Endothelial cell of umbilical vein (primary cell): ENCODE measurements around the gene CTIF. TPM values are rescaled to one million over a fixed set of nuclear protein-coding genes. Genes with fewer than 3 reads are reported as not detected.

ENCODE experiments used
- BruUV-seq: library from RNA; stranded (reverse); fragments of 400-500 nt; replicated peaks from 2 replicates; lab custom pipeline; 2021; lab: Mats Ljungman, UMichigan
- CTCF ChIA-PET: fragments of 300-600, 350-600 bp; sonication (Branson Sonifier 250); formaldehyde crosslinking; loops from one replicate; lab custom pipeline; 2021; ENCODE audit warnings: antibody characterized with exemption, inconsistent platforms; lab: Charles Lee
- POLR2A ChIA-PET: fragments of 300-600, 350-600 bp; sonication (Branson Sonifier 250); formaldehyde crosslinking; loops from one replicate; lab custom pipeline; 2021; ENCODE audit warnings: antibody characterized with exemption, inconsistent platforms; lab: Charles Lee
- DNase-seq: peaks from one replicate; pipeline ENCODE4 v3.0.0-alpha.2; 2011; ENCODE audit warnings: low read depth, low spot score
- FAIRE-seq: peaks from 2 replicates; lab custom pipeline; 2011; peaks lifted over from hg19 to GRCh38; lab: Jason Lieb, UNC
- H2AFZ ChIP-seq: 2 replicates; pipeline ENCODE4 v1.6.0; 2012; ENCODE audit warnings: low read depth, low read length, control low read depth, inconsistent platforms
- H3K27ac ChIP-seq: 2 replicates; pipeline ENCODE4 v1.5.1; 2011; ENCODE audit warnings: low read depth, mild to moderate bottlenecking, control low read depth, low read length, moderate library complexity; ENCODE audit not compliant: insufficient read depth
- H3K27me3 ChIP-seq, 2 experiments: 2 replicates each; pipeline versions ENCODE4 v1.6.0 to v1.6.1; 2011; ENCODE audit warnings: low read length in 2 of 2, mixed read lengths in 1 of 2; ENCODE audit not compliant: control insufficient read depth in 2 of 2, insufficient read depth in 2 of 2
- H3K36me3 ChIP-seq, 2 experiments: 2 replicates in 1 of 2; 3 replicates in 1 of 2; pipeline ENCODE4 v1.5.1; 2011; ENCODE audit warnings: low read length in 2 of 2, mild to moderate bottlenecking in 1 of 2, moderate library complexity in 1 of 2; ENCODE audit not compliant: control insufficient read depth in 2 of 2, insufficient read depth in 2 of 2; ENCODE audit errors: extremely low read depth in 1 of 2
- H3K4me1 ChIP-seq: 3 replicates; pipeline ENCODE4 v1.5.1; 2011; ENCODE audit warnings: mild to moderate bottlenecking, low read length; ENCODE audit not compliant: control insufficient read depth, insufficient read depth; ENCODE audit errors: extremely low read depth
- H3K4me2 ChIP-seq: 2 replicates; pipeline ENCODE4 v1.6.1; 2011; ENCODE audit warnings: low read length, control low read depth, mixed read lengths; ENCODE audit not compliant: insufficient read depth
- H3K4me3 ChIP-seq, 3 experiments: fragments of 200-600 bp in 1 of 3; sonication (generic), shearing (Covaris generic) in 1 of 3; replicated peaks in 1 of 3; 2 replicates each; pipeline ENCODE4 v1.5.1; 2011 to 2016; ENCODE audit warnings: control low read depth in 3 of 3, low read length in 3 of 3, mild to moderate bottlenecking in 2 of 3, inconsistent platforms in 1 of 3, low read depth in 1 of 3, moderate library complexity in 1 of 3; ENCODE audit not compliant: insufficient read depth in 1 of 3
- H3K79me2 ChIP-seq: 2 replicates; pipeline ENCODE4 v1.6.0; 2012; ENCODE audit warnings: low read length, inconsistent platforms; ENCODE audit not compliant: control insufficient read depth, insufficient read depth
- H3K9ac ChIP-seq: replicated peaks from 2 replicates; pipeline ENCODE3; 2011; ENCODE audit warnings: low read length, control low read depth; ENCODE audit not compliant: insufficient read depth; ENCODE audit errors: extremely low read depth
- H3K9me1 ChIP-seq: replicated peaks from 3 replicates; pipeline ENCODE4 v1.6.0; 2011; ENCODE audit warnings: mild to moderate bottlenecking, low read length; ENCODE audit not compliant: control insufficient read depth, insufficient read depth; ENCODE audit errors: extremely low read depth
- H3K9me3 ChIP-seq: replicated peaks from 2 replicates; pipeline ENCODE4 v1.5.1; 2012; ENCODE audit warnings: low read length, inconsistent platforms; ENCODE audit not compliant: control insufficient read depth, insufficient read depth
- H4K20me1 ChIP-seq: replicated peaks from 2 replicates; pipeline ENCODE3; 2011; ENCODE audit warnings: mild to moderate bottlenecking, low read length; ENCODE audit not compliant: control insufficient read depth, insufficient read depth; ENCODE audit errors: extremely low read depth
- EZH2 ChIP-seq: IDR thresholded peaks from 2 replicates; pipeline ENCODE4 v1.6.1; 2012; ENCODE audit warnings: borderline replicate concordance, low read depth, mild to moderate bottlenecking, moderate library complexity, low read length, inconsistent platforms; ENCODE audit not compliant: severe bottlenecking
- FOS ChIP-seq: IDR thresholded peaks from 2 replicates; pipeline ENCODE4 v1.6.1; 2011; ENCODE audit warnings: mild to moderate bottlenecking, low read length, moderate library complexity, borderline replicate concordance; ENCODE audit not compliant: insufficient read depth
- GATA2 ChIP-seq: IDR thresholded peaks from 2 replicates; pipeline ENCODE4 v1.7.0; 2011; ENCODE audit warnings: low read depth, mild to moderate bottlenecking, moderate library complexity, mixed read lengths, low read length; ENCODE audit not compliant: insufficient read length, insufficient read depth
- JUN ChIP-seq: IDR thresholded peaks from 2 replicates; pipeline ENCODE4 v1.6.1; 2011; ENCODE audit warnings: borderline replicate concordance, low read depth; ENCODE audit not compliant: insufficient read length, insufficient read depth
- MYC ChIP-seq: IDR thresholded peaks from one replicate; pipeline ENCODE4 v1.6.1; 2011; ENCODE audit warnings: mild to moderate bottlenecking, low read depth, low read length
- POLR2A ChIP-seq: IDR thresholded peaks from 2 replicates; pipeline ENCODE4 v1.6.1; 2012; ENCODE audit warnings: low read depth, mild to moderate bottlenecking, control low read depth, low read length
- POLR2AphosphoS5 ChIP-seq: IDR thresholded peaks from 2 replicates; pipeline ENCODE4 v1.6.1; 2012; ENCODE audit warnings: low read depth, mild to moderate bottlenecking, control low read depth, low read length, moderate library complexity; ENCODE audit not compliant: insufficient read depth
- dilution Hi-C: fragments of 300-500 bp; cut with MboI; formaldehyde crosslinking; loops from one replicate; pipeline ENCODE4 v1.15.0; 2019; ENCODE audit warnings: low sequenced_read_pairs; ENCODE audit not compliant: extremely low pct_ligation_motif_present
- intact Hi-C: fragments of 100-400 bp; cut with micrococcal nuclease; formaldehyde crosslinking; loops from one replicate; pipeline ENCODE4 v1.10.0; 2022
- polyA plus RNA-seq, 4 experiments: library from polyadenylated mRNA; depleted of rRNA in 3 of 4; stranded (reverse) in 3 of 4; unstranded in 1 of 4; fragments of >200 nt; gene quantifications; 2 replicates each; pipeline versions ENCODE4 v1.2.1 to v1.2.3, GENCODE V29; 2011 to 2012; ENCODE audit warnings: missing spikeins in 1 of 4
- total RNA-seq: library from RNA; stranded (reverse); gene quantifications from 2 replicates; pipeline ENCODE4 v1.2.3, GENCODE V29; 2021
- TF ChIP-seq, protein P1 (sequence below): IDR thresholded peaks from 2 replicates; pipeline ENCODE4 v1.6.1; 2011; ENCODE audit not compliant: insufficient read depth, insufficient read length
- TF ChIP-seq, protein P2 (sequence below), 2 donors: IDR thresholded peaks; 1 replicate in 1 of 2; 2 replicates in 1 of 2; pipeline ENCODE4 v1.5.1; 2011; ENCODE audit warnings: low read length in 2 of 2, mild to moderate bottlenecking in 2 of 2, moderate library complexity in 2 of 2, control low read depth in 1 of 2, inconsistent platforms in 1 of 2, low read depth in 1 of 2; ENCODE audit not compliant: insufficient read depth in 1 of 2; ENCODE audit errors: extremely low read depth in 1 of 2

CTIF gene
- total and polyA plus RNA-seq, 2 donors (not counting 3 experiments of a cell fraction or from before 2014, with no cell fraction given) = 20.9 to 57.7 TPM

GRCh38 chr18:48909721-48910120 lies 370.9 kb downstream of the CTIF start:
- H3K4me2 ChIP-seq = no peak overlapping the region
- dilution Hi-C loops = no loop called here
- no TSS peak for BruUV-seq
- ChIA-PET POLR2A (no interaction called here), CTCF (no interaction called here)
- no peaks in the 10 kb centered on the region for H3K9me1 ChIP-seq
- FAIRE-seq (no peak), DNase-seq (no peak)
- TF ChIP-seq, protein P1, sequence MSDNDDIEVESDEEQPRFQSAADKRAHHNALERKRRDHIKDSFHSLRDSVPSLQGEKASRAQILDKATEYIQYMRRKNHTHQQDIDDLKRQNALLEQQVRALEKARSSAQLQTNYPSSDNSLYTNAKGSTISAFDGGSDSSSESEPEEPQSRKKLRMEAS = no peak
- TF ChIP-seq JUN (no peak), EZH2 (no peak), GATA2 (no peak), POLR2A (no peak), FOS (no peak), POLR2AphosphoS5 (no peak), MYC (no peak)
- TF ChIP-seq, protein P2, sequence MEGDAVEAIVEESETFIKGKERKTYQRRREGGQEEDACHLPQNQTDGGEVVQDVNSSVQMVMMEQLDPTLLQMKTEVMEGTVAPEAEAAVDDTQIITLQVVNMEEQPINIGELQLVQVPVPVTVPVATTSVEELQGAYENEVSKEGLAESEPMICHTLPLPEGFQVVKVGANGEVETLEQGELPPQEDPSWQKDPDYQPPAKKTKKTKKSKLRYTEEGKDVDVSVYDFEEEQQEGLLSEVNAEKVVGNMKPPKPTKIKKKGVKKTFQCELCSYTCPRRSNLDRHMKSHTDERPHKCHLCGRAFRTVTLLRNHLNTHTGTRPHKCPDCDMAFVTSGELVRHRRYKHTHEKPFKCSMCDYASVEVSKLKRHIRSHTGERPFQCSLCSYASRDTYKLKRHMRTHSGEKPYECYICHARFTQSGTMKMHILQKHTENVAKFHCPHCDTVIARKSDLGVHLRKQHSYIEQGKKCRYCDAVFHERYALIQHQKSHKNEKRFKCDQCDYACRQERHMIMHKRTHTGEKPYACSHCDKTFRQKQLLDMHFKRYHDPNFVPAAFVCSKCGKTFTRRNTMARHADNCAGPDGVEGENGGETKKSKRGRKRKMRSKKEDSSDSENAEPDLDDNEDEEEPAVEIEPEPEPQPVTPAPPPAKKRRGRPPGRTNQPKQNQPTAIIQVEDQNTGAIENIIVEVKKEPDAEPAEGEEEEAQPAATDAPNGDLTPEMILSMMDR (IDR thresholded peaks at IDR 0.05; ENCODE audit: extremely low read depth in 1 of 2, insufficient read depth in 1 of 2, low read depth in 1 of 2, low read length in 2 of 2) = no peak
- intact Hi-C loops = no loop called here
- H4K20me1 ChIP-seq = no peaks in the 10 kb centered on the region
- no peaks in the 10 kb centered on the region for H3K4me1 ChIP-seq
- no peaks in the 10 kb centered on the region for H3K9me3 ChIP-seq
- H3K4me3 ChIP-seq = no peak overlapping the region
- no peak overlapping the region for H2AFZ ChIP-seq
- no peaks in the 10 kb centered on the region for H3K79me2 ChIP-seq
- H3K36me3 ChIP-seq = no peaks in the 10 kb centered on the region
- H3K9ac ChIP-seq = no peak overlapping the region
- H3K27me3 ChIP-seq = no peaks in the 10 kb centered on the region
- H3K27ac ChIP-seq = no peak overlapping the region
